HG03354 (cell line): ENCODE measurements around the gene UMPS.

Experiments
- ATAC-seq: cut with Tn5 transposase; IDR thresholded peaks from one replicate; pipeline ENCODE4 v1.9.1; 2021; ENCODE audit warnings: mild to moderate bottlenecking; ENCODE audit not compliant: unreplicated experiment, poor library complexity, severe bottlenecking

UMPS gene

DNA sequence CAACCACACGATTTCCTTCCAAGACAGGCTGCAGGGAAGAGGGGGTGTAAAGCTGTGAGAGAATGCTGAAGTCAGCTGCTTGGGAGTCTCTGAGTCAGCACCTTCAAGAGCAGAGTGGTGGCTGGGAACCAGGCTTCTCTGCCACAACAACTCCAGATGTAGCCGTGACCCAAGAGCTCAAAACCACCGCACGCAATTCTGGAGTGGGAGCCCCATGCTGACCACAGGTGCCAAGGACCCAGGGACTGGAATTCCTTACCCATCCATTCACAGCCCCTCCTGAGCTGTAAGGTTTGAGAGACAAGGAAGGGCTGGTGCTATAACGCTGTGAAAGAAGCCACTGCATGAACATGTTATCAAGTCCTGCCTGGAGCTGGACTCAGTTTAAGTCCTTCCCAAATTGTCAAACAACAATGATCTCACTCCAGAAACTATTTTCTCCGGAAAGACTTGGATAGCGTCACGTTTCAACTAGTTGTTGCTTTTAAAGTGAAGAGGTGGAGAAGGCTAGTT is 61.4 kb downstream of the UMPS start:
- no peak for ATAC-seq

DNA sequence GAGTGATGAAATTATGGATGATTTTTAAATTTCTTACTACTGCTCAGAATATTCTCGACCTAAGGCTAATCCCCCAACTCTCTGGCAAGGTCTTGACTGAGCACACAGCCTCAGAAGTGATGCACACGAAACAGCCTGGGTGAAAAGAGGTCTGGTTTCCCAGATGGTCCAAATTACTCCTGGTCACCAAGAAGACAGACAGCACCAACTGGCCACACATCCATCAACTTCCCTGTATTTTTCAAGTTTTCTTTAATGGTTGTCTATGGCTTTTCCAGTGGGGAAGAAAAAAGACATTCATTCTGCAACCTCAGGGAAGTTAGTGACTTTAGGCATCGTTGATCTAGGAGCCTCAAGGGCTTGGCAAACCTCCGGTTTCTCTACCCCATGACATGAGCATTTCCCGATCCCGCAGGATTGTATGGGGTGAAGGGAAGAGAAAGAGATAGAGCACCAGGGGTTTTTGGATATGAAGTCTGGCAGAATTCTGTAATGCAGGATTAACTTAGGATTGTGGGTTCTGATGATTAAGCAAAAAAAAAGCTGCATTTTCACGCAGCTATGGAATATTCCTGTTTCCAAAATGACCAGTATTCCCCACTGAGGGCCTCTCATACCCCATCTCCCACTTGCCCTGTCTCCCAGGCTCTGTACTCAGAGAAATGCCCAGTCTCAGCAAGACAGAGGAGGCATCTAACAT is 62.2 kb downstream of the UMPS start:
- ATAC-seq, result no peak

DNA sequence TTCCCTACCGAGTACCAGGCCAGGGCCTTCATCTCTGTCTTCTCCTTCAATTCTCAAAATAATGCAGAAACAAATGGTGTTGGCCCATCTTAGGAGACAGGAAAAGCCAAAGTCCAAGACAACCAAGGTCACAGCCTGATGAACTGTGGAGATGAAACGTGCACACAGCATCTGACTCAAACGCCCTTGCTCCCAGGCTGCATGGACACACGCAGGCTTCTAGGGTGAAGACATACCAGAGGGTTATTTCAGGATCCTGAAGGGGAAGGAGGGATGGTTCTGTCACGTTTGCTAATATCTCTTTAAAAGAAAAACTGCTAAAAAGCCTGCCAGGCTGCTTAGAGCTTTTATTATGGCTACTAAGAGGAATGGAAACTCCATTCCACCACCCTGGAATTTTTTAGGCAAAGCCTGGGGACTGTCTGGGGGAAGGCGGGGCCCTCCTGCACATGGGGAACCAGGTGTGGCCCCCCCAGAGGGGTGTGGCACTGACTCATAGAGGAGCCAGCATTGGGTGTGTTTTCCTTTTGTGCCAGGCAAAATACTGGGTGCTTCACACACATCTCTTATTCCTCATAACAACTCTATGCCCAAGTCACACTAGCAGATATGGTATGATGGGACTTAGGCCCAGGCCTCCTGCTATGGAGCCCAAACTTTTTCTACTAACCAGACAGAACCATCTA is 62.9 kb downstream of the UMPS start:
- ATAC-seq, result no peak

DNA sequence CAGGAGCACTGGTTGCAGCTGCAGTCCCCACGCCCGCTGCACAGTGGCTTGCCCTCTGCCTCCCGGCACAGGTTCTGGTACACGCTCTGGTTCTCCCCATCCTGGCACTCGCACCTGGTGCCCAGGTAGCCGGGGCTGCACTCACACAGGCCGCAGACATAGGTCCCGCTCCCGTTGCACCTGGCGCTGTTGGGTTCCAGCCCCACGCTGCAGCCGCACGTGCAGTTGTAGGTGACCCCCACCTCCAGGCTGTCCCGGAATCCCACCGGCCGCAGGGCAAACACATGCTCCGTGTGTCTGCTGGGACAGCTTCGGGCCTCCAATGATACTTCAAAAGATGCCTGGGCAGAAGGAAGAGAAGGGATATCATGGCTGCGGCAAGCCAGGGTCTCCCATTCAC is 66.2 kb downstream of the UMPS start:
- ATAC-seq, result no peak

DNA sequence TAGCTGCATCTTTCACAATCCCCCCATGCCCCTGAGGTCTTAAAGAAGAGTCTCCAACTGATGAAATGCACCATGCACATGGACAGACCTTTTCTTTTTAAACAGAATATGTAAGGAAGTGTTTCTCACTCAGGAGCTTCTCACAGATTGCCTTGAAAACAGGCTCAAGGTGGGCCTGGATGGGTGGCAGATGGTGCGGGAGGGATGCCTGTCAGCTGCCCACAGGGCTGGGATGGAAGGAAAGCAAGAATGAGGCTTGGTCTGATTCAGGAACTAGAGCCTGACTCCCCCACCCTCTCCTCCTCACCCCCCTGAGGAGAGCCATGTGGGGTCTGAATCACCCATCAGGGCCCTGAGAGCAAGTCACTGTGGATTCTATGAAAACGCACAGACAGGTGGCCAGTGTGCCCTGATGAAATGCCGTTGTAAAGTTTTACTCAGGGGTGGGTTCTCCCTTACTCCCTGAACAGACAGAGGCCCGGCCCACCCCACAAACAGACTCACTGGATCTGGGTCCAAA is 67.2 kb downstream of the UMPS start:
- ATAC-seq, result no peak
